Measurements from ENCODE around the gene CCDC93.
A peak's percentile ranks its signal among the peaks of the same experiment; 100 is the strongest.
"Not testable (repeated sequence)": the region's sequence is repeated elsewhere in the genome, so short reads cannot be mapped to it uniquely, and the experiment has no call there.

Gene CCDC93

GRCh38 chr2:118045286-118045685 is 31.4 kb upstream of the CCDC93 start:
- no peak for DNase-seq (ENCODE audit: low read depth)

- no peak for DNase-seq (ENCODE audit: low read depth)
Observed at GRCh38 chr2:118044854-118045253, 31.0 kb upstream of the CCDC93 start.

- no peak for DNase-seq (ENCODE audit: low read depth)
Observed at GRCh38 chr2:118044103-118044716, 30.3 kb upstream of the CCDC93 start.

- no peak for DNase-seq (ENCODE audit: low read depth)
Observed at GRCh38 chr2:118040891-118041290, 27.0 kb upstream of the CCDC93 start.

GRCh38 chr2:118032169-118033013 is 18.5 kb upstream of the CCDC93 start:
- DNase-seq (ENCODE audit: low read depth) = no peak

- no peak for DNase-seq (ENCODE audit: low read depth)
Observed at GRCh38 chr2:118031566-118031965, 17.7 kb upstream of the CCDC93 start.

- DNase-seq (ENCODE audit: low read depth) = no peak
Observed at GRCh38 chr2:118029025-118029424, 15.2 kb upstream of the CCDC93 start.

- DNase-seq (ENCODE audit: low read depth) = no peak
Observed at GRCh38 chr2:118021356-118021755, 7.5 kb upstream of the CCDC93 start.

GRCh38 chr2:118019821-118020220 is 6.0 kb upstream of the CCDC93 start:
- DNase-seq (ENCODE audit: low read depth) = no peak

- no peak for DNase-seq (ENCODE audit: low read depth)
Observed at GRCh38 chr2:118016911-118017310, 3.0 kb upstream of the CCDC93 start.

GRCh38 chr2:118015761-118016160 is 1.9 kb upstream of the CCDC93 start:
- DNase-seq (ENCODE audit: low read depth) = not testable (repeated sequence)

- no peak for DNase-seq (ENCODE audit: low read depth)
Observed at GRCh38 chr2:118014492-118014824, 588 bp upstream of the CCDC93 start.

GRCh38 chr2:118013221-118013723 is 598 bp downstream of the CCDC93 start:
- DNase-seq (ENCODE audit: low read depth) = peak; percentile 29

GRCh38 chr2:118012778-118013177 is 1.1 kb downstream of the CCDC93 start:
- DNase-seq (ENCODE audit: low read depth) = no peak

- DNase-seq (ENCODE audit: low read depth) = no peak
Observed at GRCh38 chr2:118010473-118010872, 3.4 kb downstream of the CCDC93 start.

GRCh38 chr2:118006861-118007260 is 7.0 kb downstream of the CCDC93 start:
- no peak for DNase-seq (ENCODE audit: low read depth)

- no peak for DNase-seq (ENCODE audit: low read depth)
Observed at GRCh38 chr2:118006326-118006725, 7.5 kb downstream of the CCDC93 start.

GRCh38 chr2:118003396-118003824 is 10.5 kb downstream of the CCDC93 start:
- no peak for DNase-seq (ENCODE audit: low read depth)

GRCh38 chr2:118000041-118000440 is 13.8 kb downstream of the CCDC93 start:
- DNase-seq (ENCODE audit: low read depth) = no peak

GRCh38 chr2:117997872-117998454 is 15.9 kb downstream of the CCDC93 start:
- DNase-seq (ENCODE audit: low read depth) = no peak

GRCh38 chr2:117996525-117996924 is 17.3 kb downstream of the CCDC93 start:
- DNase-seq (ENCODE audit: low read depth) = no peak

GRCh38 chr2:117994729-117995128 is 19.1 kb downstream of the CCDC93 start:
- no peak for DNase-seq (ENCODE audit: low read depth)

- DNase-seq (ENCODE audit: low read depth) = no peak
Observed at GRCh38 chr2:117989854-117990438, 23.9 kb downstream of the CCDC93 start.
